K562 (cell line): Measurements from ENCODE around the gene TPSG1. TPM values are rescaled to one million over a fixed set of nuclear protein-coding genes. Genes with fewer than 3 reads are reported as not detected.

Source experiments
- BACH1 ChIP-seq: fragments of 200-800 bp; sonication (Bioruptor generic); IDR thresholded peaks from 2 replicates; pipeline ENCODE4 v1.6.1; 2016; ENCODE audit warnings: missing genetic modification characterization, missing compliant biosample characterization
- FOSL1 ChIP-seq: fragments of 200-800 bp; sonication (Bioruptor generic); conservative IDR thresholded peaks from 2 replicates; pipeline ENCODE4 v1.6.1; 2016; ENCODE audit warnings: missing genetic modification characterization, missing compliant biosample characterization
- GABPB1 ChIP-seq: sonication (generic); formaldehyde crosslinking; IDR thresholded peaks from 2 replicates; pipeline ENCODE4 v1.8.0; 2022; ENCODE audit warnings: mild to moderate bottlenecking, missing genetic modification reagents
- IFI16 ChIP-seq: fragments of 250-450 bp; sonication (Bioruptor Pico); IDR thresholded peaks from 2 replicates; pipeline ENCODE4 v2.1.2; 2022; ENCODE audit warnings: mild to moderate bottlenecking, inconsistent platforms
- MCM7 ChIP-seq, 2 experiments: fragments of 450-650 bp; IDR thresholded peaks; 2 replicates each; pipeline ENCODE4 v1.6.1; 2016 to 2018
- MEF2A ChIP-seq: IDR thresholded peaks from 2 replicates; pipeline ENCODE4 v1.6.1; 2011; ENCODE audit warnings: low read depth, mild to moderate bottlenecking, low read length, moderate library complexity; ENCODE audit not compliant: control insufficient read depth
- SMARCA4 ChIP-seq: fragments of 450-650 bp; IDR thresholded peaks from 2 replicates; pipeline ENCODE4 v1.6.1; 2016
- TCF7 ChIP-seq: sonication (generic); IDR thresholded peaks from 2 replicates; pipeline ENCODE4 v1.6.1; 2016; ENCODE audit warnings: antibody characterized with exemption, borderline replicate concordance
- THRAP3 ChIP-seq: fragments of 450-650 bp; IDR thresholded peaks from 2 replicates; pipeline ENCODE4 v1.6.1; 2016; ENCODE audit warnings: mild to moderate bottlenecking, inconsistent platforms, borderline replicate concordance
- ZNF124 ChIP-seq: sonication (generic); formaldehyde crosslinking; IDR thresholded peaks from 2 replicates; pipeline ENCODE4 v1.8.1; 2022; ENCODE audit warnings: missing genetic modification reagents
- ZNF224 ChIP-seq: sonication (generic); formaldehyde crosslinking; IDR thresholded peaks from 2 replicates; pipeline ENCODE4 v1.8.0; 2022; ENCODE audit warnings: mild to moderate bottlenecking, missing genetic modification reagents
- ZNF232 ChIP-seq: sonication (generic); formaldehyde crosslinking; IDR thresholded peaks from 2 replicates; pipeline ENCODE4 v1.8.0; 2022; ENCODE audit warnings: mild to moderate bottlenecking, missing genetic modification reagents
- ZNF445 ChIP-seq: fragments of 250-450 bp; sonication (Bioruptor Pico); IDR thresholded peaks from 2 replicates; pipeline ENCODE4 v1.4.0; 2020; ENCODE audit warnings: low read depth, mild to moderate bottlenecking, moderate library complexity
- ZNF75A ChIP-seq: fragments of 450-650 bp; formaldehyde crosslinking; IDR thresholded peaks from 2 replicates; pipeline ENCODE4 v1.4.0; 2020; ENCODE audit warnings: mild to moderate bottlenecking
- polyA plus RNA-seq, 8 experiments: library from polyadenylated mRNA; depleted of rRNA in 4 of 8; stranded (reverse) in 5 of 8; unstranded in 3 of 8; fragments of >200 nt; fragmentation: Nextera tagmentation in 2 of 8; fragmentation: Illumina TruSeq in 1 of 8; extraction: Ambion mirVana in 2 of 8; extraction: Trizol in 1 of 8; gene quantifications; 2 replicates each; pipeline versions ENCODE4 v1.2.1 to v1.2.3, GENCODE V29; 2011 to 2014; ENCODE audit warnings: inconsistent platforms in 1 of 8, missing spikeins in 1 of 8
- total RNA-seq, 7 experiments: library from RNA; depleted of rRNA in 6 of 7; stranded (reverse); fragments of >200 nt in 6 of 7; fragmentation: Illumina TruSeq in 2 of 7; extraction: Trizol in 2 of 7; gene quantifications; 2 replicates each; pipeline versions ENCODE4 v1.2.1 to v1.2.3, GENCODE V29; 2011 to 2021; ENCODE audit warnings: low replicate concordance in 1 of 7
- TF ChIP-seq, protein P1 (sequence below): sonication (generic); formaldehyde crosslinking; IDR thresholded peaks from 2 replicates; pipeline ENCODE4 v1.8.0; 2022; ENCODE audit warnings: mild to moderate bottlenecking, missing genetic modification reagents

Gene TPSG1
- total and polyA plus RNA-seq, 9 of the 15 experiments (the other 6 are each of a cell fraction or from before 2014, with no cell fraction given), result not detected

GRCh38 chr16:1198194-1198593 is 26.9 kb downstream of the TPSG1 start (continued):
- TF ChIP-seq FOSL1 (no peak), ZNF232 (CRISPR knock-in tag) (no peak), ZNF445 (CRISPR knock-in tag) (no peak), MEF2A (no peak), BACH1 (no peak), ZNF224 (CRISPR knock-in tag) (no peak), ZNF75A (CRISPR knock-in tag) (no peak), TCF7 (no peak), GABPB1 (CRISPR knock-in tag) (no peak), ZNF124 (CRISPR knock-in tag) (no peak), MCM7 (IDR thresholded peaks at IDR 0.05) (no peak), THRAP3 (no peak), SMARCA4 (no peak), IFI16 (CRISPR knock-in tag) (no peak)
- TF ChIP-seq, protein P1, sequence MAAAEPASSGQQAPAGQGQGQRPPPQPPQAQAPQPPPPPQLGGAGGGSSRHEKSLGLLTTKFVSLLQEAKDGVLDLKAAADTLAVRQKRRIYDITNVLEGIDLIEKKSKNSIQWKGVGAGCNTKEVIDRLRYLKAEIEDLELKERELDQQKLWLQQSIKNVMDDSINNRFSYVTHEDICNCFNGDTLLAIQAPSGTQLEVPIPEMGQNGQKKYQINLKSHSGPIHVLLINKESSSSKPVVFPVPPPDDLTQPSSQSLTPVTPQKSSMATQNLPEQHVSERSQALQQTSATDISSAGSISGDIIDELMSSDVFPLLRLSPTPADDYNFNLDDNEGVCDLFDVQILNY (CRISPR knock-in tag), result no peak
